Measurements from ENCODE around the gene TENM4.

TENM4 gene

GRCh38 chr11:78744202-78744601 lies 696.6 kb downstream of the TENM4 start:
- no peak for TF ChIP-seq POLR2AphosphoS5 (IDR thresholded peaks at IDR 0.05; ENCODE audit: low read depth, low read length)
- no peak for TF ChIP-seq FOXP2 (optimal IDR thresholded peaks at IDR 0.05; ENCODE audit: borderline replicate concordance, extremely low read depth, extremely low read length, insufficient read depth)
- TF ChIP-seq TAF1 (IDR thresholded peaks at IDR 0.05; ENCODE audit: borderline replicate concordance, insufficient read depth, low read length): no peak
- no peak for TF ChIP-seq REST (IDR thresholded peaks at IDR 0.05; ENCODE audit: insufficient read depth in 1 of 2, low read depth in 2 of 2, low read length in 2 of 2)
- no peak for TF ChIP-seq SIN3A (IDR thresholded peaks at IDR 0.05; ENCODE audit: borderline replicate concordance, insufficient read depth, low read length)

- TF ChIP-seq SIN3A (IDR thresholded peaks at IDR 0.05; ENCODE audit: borderline replicate concordance, insufficient read depth, low read length) (no peak), POLR2AphosphoS5 (IDR thresholded peaks at IDR 0.05; ENCODE audit: low read depth, low read length) (no peak), TAF1 (IDR thresholded peaks at IDR 0.05; ENCODE audit: borderline replicate concordance, insufficient read depth, low read length) (no peak), REST (IDR thresholded peaks at IDR 0.05; ENCODE audit: insufficient read depth in 1 of 2, low read depth in 2 of 2, low read length in 2 of 2) (no peak), FOXP2 (optimal IDR thresholded peaks at IDR 0.05; ENCODE audit: borderline replicate concordance, extremely low read depth, extremely low read length, insufficient read depth) (no peak)
Observed at GRCh38 chr11:78742430-78742829, 698.4 kb downstream of the TENM4 start.

- no peak for TF ChIP-seq FOXP2 (optimal IDR thresholded peaks at IDR 0.05; ENCODE audit: borderline replicate concordance, extremely low read depth, extremely low read length, insufficient read depth)
- no peak for TF ChIP-seq POLR2AphosphoS5 (IDR thresholded peaks at IDR 0.05; ENCODE audit: low read depth, low read length)
- no peak for TF ChIP-seq REST (IDR thresholded peaks at IDR 0.05; ENCODE audit: insufficient read depth in 1 of 2, low read depth in 2 of 2, low read length in 2 of 2)
- no peak for TF ChIP-seq SIN3A (IDR thresholded peaks at IDR 0.05; ENCODE audit: borderline replicate concordance, insufficient read depth, low read length)
- no peak for TF ChIP-seq TAF1 (IDR thresholded peaks at IDR 0.05; ENCODE audit: borderline replicate concordance, insufficient read depth, low read length)
Observed at GRCh38 chr11:78741741-78742140, 699.1 kb downstream of the TENM4 start.

- no peak for TF ChIP-seq REST (IDR thresholded peaks at IDR 0.05; ENCODE audit: insufficient read depth in 1 of 2, low read depth in 2 of 2, low read length in 2 of 2)
- TF ChIP-seq SIN3A (IDR thresholded peaks at IDR 0.05; ENCODE audit: borderline replicate concordance, insufficient read depth, low read length): no peak
- TF ChIP-seq POLR2AphosphoS5 (IDR thresholded peaks at IDR 0.05; ENCODE audit: low read depth, low read length): no peak
- no peak for TF ChIP-seq TAF1 (IDR thresholded peaks at IDR 0.05; ENCODE audit: borderline replicate concordance, insufficient read depth, low read length)
- no peak for TF ChIP-seq FOXP2 (optimal IDR thresholded peaks at IDR 0.05; ENCODE audit: borderline replicate concordance, extremely low read depth, extremely low read length, insufficient read depth)
Observed at GRCh38 chr11:78740199-78741071, 700.4 kb downstream of the TENM4 start.
